Prostate gland (tissue), 2 donors: Measurements from ENCODE around the gene VDR. TPM values are rescaled to one million over a fixed set of nuclear protein-coding genes. Genes with fewer than 3 reads are reported as not detected.

ENCODE experiments used
- DNase-seq: peaks from one replicate; pipeline ENCODE4 v3.0.0-alpha.2; 2019; ENCODE audit warnings: low spot score
- H3K27ac ChIP-seq, 2 donors: fragments of 200-600 bp; sonication (generic); 2 replicates each; pipeline ENCODE4 v1.5.1; 2017 to 2019
- H3K27me3 ChIP-seq: fragments of 200-600 bp; sonication (generic); replicated peaks from 2 replicates; pipeline ENCODE4 v1.5.1; 2019; ENCODE audit not compliant: insufficient read depth
- H3K36me3 ChIP-seq, 2 donors: fragments of 200-600 bp; sonication (generic); 1 replicate in 1 of 2; 2 replicates in 1 of 2; pipeline versions ENCODE4 v1.5.1 to v1.8.1; 2017 to 2019
- H3K4me1 ChIP-seq: fragments of 200-600 bp; sonication (generic); replicated peaks from 2 replicates; pipeline ENCODE4 v1.5.1; 2019
- H3K4me3 ChIP-seq, 2 donors: fragments of 200-600 bp; sonication (generic); 2 replicates each; pipeline ENCODE4 v1.5.1; 2017 to 2019
- H3K9me3 ChIP-seq: fragments of 200-600 bp; sonication (generic); 2 replicates; pipeline ENCODE4 v1.5.1; 2017
- POLR2A ChIP-seq: fragments of 450-650 bp; IDR thresholded peaks from one replicate; pipeline ENCODE4 v1.6.1; 2016; ENCODE audit warnings: antibody characterized with exemption, mild to moderate bottlenecking
- POLR2AphosphoS5 ChIP-seq: sonication (generic); formaldehyde crosslinking; IDR thresholded peaks from one replicate; pipeline ENCODE4 v1.6.1; 2017; ENCODE audit warnings: antibody characterized with exemption
- WGBS: methylation state at CpG from one replicate; pipeline ENCODE4 v1.1.5; 2018; 5-methylcytosine and 5-hydroxymethylcytosine counted together
- intact Hi-C: fragments of 100-400 bp; cut with DNase I; formaldehyde crosslinking; loops from one replicate; pipeline ENCODE4 v1.14.2; 2022
- total RNA-seq, 2 donors: library from RNA; depleted of rRNA; stranded (reverse); fragments of >200 nt; gene quantifications; one replicate each; pipeline ENCODE4 v1.1.0, GENCODE V29; 2016
- TF ChIP-seq, protein P1 (sequence below), 4 experiments: fragments of 200-600 bp in 2 of 4; fragments of 450-650 bp in 2 of 4; sonication (generic) in 2 of 4; IDR thresholded peaks; 1 replicate in 3 of 4; 2 replicates in 1 of 4; pipeline ENCODE4 v1.5.1; 2016 to 2019; ENCODE audit warnings: antibody characterized with exemption in 4 of 4, mild to moderate bottlenecking in 2 of 4, moderate library complexity in 2 of 4

VDR gene
- total RNA-seq, 2 donors from 2014 or later: 3.4 to 4.3 TPM

DNA sequence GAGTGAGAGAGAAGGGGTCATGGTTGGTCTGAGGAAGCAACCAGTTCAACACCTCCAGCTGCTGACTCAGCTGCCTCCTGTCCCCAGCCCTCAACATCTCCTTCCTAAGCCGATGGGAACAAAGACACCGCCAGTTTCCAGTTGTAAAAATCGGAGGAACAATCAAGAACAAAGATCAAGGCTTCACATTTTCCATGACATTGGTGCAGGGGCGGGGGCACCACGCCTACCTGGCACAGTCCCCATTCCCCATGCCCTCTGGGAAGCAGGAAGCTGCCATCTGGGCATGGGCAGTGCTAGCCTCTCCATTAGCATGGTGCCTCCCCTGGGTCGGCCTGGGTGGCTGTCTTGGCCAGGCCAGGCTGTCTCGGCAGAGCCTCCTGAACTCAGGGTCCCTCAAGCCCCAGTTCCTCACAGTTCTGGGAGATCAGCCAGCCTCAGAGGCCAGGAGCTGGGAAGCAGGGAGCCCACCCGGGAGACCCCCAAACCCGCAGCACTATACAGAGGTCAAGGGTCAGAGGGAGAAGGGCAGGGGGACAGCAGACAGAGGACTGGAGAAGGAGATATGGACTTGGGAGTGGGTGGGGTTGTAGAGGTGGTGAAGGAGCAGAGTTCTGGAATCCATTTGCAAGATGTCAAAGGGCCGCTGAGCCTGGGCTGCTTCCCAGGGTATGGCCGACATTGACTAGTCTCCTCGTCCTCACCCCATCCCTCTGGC, 39.0 kb upstream of the VDR start:
- intact Hi-C loops: no loop called here
- Histone ChIP-seq H3K36me3 (no peaks in the 10 kb centered on the region), H3K4me3 (no peak overlapping the region), H3K4me1 (no peaks in the 10 kb centered on the region), H3K9me3 (no peaks in the 10 kb centered on the region), H3K27me3 (no peaks in the 10 kb centered on the region), H3K27ac (no peak overlapping the region)
- TF ChIP-seq POLR2A (no peak), POLR2AphosphoS5 (no peak)
- TF ChIP-seq, protein P1, sequence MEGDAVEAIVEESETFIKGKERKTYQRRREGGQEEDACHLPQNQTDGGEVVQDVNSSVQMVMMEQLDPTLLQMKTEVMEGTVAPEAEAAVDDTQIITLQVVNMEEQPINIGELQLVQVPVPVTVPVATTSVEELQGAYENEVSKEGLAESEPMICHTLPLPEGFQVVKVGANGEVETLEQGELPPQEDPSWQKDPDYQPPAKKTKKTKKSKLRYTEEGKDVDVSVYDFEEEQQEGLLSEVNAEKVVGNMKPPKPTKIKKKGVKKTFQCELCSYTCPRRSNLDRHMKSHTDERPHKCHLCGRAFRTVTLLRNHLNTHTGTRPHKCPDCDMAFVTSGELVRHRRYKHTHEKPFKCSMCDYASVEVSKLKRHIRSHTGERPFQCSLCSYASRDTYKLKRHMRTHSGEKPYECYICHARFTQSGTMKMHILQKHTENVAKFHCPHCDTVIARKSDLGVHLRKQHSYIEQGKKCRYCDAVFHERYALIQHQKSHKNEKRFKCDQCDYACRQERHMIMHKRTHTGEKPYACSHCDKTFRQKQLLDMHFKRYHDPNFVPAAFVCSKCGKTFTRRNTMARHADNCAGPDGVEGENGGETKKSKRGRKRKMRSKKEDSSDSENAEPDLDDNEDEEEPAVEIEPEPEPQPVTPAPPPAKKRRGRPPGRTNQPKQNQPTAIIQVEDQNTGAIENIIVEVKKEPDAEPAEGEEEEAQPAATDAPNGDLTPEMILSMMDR (IDR thresholded peaks at IDR 0.05): no peak
- no peak for DNase-seq
- 75% methylated on average over 12 of the region's 12 CpGs for WGBS

DNA sequence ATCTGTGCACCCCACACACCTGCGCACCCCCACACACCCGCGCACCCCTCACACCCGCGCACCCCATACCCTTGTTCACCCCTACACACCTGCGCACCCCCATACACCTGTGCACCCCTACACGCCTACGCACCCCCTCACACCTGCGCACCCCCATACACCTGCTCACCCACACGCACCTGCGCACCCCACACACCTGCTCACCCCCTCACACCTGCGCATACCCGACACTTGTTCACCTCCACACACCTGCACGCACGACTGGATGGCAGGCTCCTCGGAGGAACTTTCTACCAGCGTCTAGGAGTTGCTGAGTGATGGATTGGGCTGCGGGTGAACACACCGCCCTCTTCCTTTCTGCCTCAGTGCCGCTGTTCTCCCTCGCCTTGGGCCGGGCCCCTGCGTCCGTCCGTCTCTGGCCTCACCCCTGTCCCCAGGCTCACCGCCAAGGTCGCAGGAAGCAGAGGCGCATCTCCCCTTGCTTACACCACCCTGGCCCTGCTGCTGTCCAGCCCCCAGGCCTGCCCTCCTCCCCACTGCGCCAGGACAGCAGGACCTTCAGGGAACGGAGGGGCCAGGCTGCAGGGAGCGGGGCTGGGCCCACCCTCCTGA, 37.9 kb upstream of the VDR start:
- WGBS: 78% methylated on average over 31 of the region's 31 CpGs
- no peak for DNase-seq
- Histone ChIP-seq H3K9me3 (no peaks in the 10 kb centered on the region), H3K27me3 (no peaks in the 10 kb centered on the region), H3K27ac (no peak overlapping the region), H3K36me3 (no peaks in the 10 kb centered on the region), H3K4me3 (no peak overlapping the region), H3K4me1 (no peaks in the 10 kb centered on the region)
- intact Hi-C loops: no loop called here
- TF ChIP-seq, protein P1 (IDR thresholded peaks at IDR 0.05): no peak
- no peak for TF ChIP-seq POLR2A

DNA sequence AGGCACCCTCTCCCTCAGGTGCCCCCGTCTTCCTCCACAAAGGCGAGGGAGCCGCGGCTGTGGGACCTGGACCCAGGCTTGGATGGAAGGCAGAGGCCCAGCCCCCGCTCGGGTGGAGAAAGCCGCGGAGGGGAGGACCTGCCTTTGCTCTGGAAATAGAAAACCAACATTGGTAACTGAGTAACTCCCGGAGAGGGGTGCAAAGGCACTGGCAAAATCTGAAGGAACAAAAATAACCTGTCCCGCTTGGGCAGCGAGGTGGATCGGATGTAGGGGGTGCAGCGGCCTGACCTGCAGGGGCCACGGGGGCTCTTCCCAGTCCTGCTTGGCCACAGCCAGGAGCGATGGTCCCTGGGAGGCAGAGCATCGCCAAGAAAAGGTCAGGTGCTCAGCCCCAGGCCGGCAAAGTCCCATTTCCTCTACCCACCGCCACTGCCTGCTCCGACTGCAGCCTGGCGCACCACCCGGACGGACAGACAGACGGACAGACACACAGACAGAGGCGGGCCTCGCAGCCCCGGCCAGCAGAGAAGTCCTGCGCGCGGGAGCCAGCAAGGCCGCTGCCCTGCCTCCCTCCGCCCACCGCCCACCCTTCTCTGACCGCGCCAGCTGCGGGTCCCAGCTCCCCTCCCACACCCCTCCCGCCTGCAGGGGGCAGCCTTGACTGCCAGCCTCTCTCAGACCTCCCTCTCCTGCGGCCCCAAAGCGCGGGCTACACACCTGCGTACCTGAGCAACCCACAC, 37.2 kb upstream of the VDR start:
- Histone ChIP-seq H3K27me3 (no peaks in the 10 kb centered on the region), H3K9me3 (no peaks in the 10 kb centered on the region), H3K36me3 (no peaks in the 10 kb centered on the region), H3K4me1 (no peaks in the 10 kb centered on the region), H3K4me3 (no peak overlapping the region), H3K27ac (no peak overlapping the region)
- no peak for DNase-seq
- intact Hi-C loops: no loop called here
- TF ChIP-seq, protein P1 (IDR thresholded peaks at IDR 0.05): no peak
- TF ChIP-seq POLR2A (no peak), POLR2AphosphoS5 (no peak)
- 45% methylated on average over 40 of the region's 40 CpGs for WGBS

DNA sequence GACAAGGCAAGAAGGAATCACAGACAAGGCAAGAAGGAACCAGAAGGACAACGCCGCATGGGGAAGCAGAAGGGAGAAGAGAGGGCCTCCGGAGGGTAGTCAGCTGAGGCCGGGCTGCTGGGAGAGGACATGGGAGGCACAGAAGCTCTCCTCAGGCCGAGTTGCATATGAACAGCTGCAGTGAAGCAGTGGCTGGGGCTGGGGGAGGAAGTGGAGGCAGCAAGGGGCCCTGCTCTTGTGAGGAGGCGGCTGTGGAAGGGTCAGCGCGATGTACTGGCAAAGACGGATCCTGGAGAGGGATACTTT, 36.6 kb upstream of the VDR start:
- TF ChIP-seq, protein P1 (IDR thresholded peaks at IDR 0.05): no peak
- TF ChIP-seq POLR2A (no peak), POLR2AphosphoS5 (no peak)
- Histone ChIP-seq H3K36me3 (no peaks in the 10 kb centered on the region), H3K4me3 (no peak overlapping the region), H3K27me3 (no peaks in the 10 kb centered on the region), H3K4me1 (no peaks in the 10 kb centered on the region), H3K9me3 (no peaks in the 10 kb centered on the region), H3K27ac (no peak overlapping the region)
- intact Hi-C loops: no loop called here
- 88% methylated on average over 9 of the region's 9 CpGs for WGBS
- no peak for DNase-seq
